ENCODE results near the gene GMPS.

DNA sequence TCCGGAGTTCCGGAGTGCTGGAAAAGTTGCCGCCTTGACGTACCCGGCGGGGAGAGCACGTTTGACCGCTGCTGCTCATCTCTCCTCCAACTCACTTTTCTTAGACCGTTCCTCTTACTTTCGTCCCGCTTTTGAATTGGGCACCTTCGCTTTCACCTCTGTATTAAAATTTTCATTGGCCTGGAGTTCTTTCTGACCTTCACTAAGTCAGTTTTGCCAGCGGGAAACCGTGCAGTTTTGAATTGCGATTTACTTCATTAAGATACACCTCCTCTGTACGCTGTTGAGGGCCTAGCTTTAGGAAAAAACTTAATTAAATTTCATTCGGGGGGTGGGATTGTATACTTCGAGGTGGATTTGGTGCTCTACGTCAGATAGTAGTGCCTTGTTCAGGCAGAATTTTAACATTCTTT lies 1.3 kb downstream of the GMPS start:
- TF ChIP-seq, protein P1, sequence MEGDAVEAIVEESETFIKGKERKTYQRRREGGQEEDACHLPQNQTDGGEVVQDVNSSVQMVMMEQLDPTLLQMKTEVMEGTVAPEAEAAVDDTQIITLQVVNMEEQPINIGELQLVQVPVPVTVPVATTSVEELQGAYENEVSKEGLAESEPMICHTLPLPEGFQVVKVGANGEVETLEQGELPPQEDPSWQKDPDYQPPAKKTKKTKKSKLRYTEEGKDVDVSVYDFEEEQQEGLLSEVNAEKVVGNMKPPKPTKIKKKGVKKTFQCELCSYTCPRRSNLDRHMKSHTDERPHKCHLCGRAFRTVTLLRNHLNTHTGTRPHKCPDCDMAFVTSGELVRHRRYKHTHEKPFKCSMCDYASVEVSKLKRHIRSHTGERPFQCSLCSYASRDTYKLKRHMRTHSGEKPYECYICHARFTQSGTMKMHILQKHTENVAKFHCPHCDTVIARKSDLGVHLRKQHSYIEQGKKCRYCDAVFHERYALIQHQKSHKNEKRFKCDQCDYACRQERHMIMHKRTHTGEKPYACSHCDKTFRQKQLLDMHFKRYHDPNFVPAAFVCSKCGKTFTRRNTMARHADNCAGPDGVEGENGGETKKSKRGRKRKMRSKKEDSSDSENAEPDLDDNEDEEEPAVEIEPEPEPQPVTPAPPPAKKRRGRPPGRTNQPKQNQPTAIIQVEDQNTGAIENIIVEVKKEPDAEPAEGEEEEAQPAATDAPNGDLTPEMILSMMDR (IDR thresholded peaks at IDR 0.05), result no peak
- no peak for TF ChIP-seq POLR2A (IDR thresholded peaks at IDR 0.05)
